HEK293 (cell line): ENCODE results near the gene FAM43A.

Source experiments
- BCL11B ChIP-seq: fragments of 450-650 bp; formaldehyde crosslinking; IDR thresholded peaks from 2 replicates; pipeline ENCODE4 v1.5.1; 2016; ENCODE audit warnings: low read depth, missing biosample characterization, missing genetic modification characterization
- CTCF ChIP-seq: fragments of 450-650 bp; formaldehyde crosslinking; IDR thresholded peaks from 2 replicates; pipeline ENCODE4 v1.5.1; 2016; ENCODE audit warnings: missing biosample characterization, missing genetic modification characterization
- PATZ1 ChIP-seq: fragments of 450-650 bp; formaldehyde crosslinking; IDR thresholded peaks from 2 replicates; pipeline ENCODE4 v1.5.1; 2016; ENCODE audit warnings: missing biosample characterization, missing genetic modification characterization
- ZNF155 ChIP-seq: fragments of 450-650 bp; formaldehyde crosslinking; IDR thresholded peaks from 2 replicates; pipeline ENCODE4 v1.5.1; 2016; ENCODE audit warnings: missing biosample characterization, missing genetic modification characterization
- ZNF248 ChIP-seq: fragments of 450-650 bp; formaldehyde crosslinking; IDR thresholded peaks from 2 replicates; pipeline ENCODE4 v1.5.1; 2017; ENCODE audit warnings: missing biosample characterization, missing genetic modification characterization
- ZNF354C ChIP-seq: fragments of 450-650 bp; formaldehyde crosslinking; IDR thresholded peaks from 2 replicates; pipeline ENCODE4 v1.5.1; 2016; ENCODE audit warnings: missing biosample characterization, missing genetic modification characterization, low read depth, borderline replicate concordance
- ZNF629 ChIP-seq: fragments of 450-650 bp; formaldehyde crosslinking; IDR thresholded peaks from 2 replicates; pipeline ENCODE4 v1.5.1; 2017; ENCODE audit warnings: missing biosample characterization, missing genetic modification characterization
- ZNF692 ChIP-seq: fragments of 450-650 bp; formaldehyde crosslinking; IDR thresholded peaks from 2 replicates; pipeline ENCODE4 v1.5.1; 2016; ENCODE audit warnings: missing biosample characterization, missing genetic modification characterization

- TF ChIP-seq CTCF = no peak
- TF ChIP-seq ZNF248 (tag by site-specific recombination) = no peak
- TF ChIP-seq ZNF629 (tag by site-specific recombination) = no peak
- TF ChIP-seq ZNF354C (tag by site-specific recombination) = no peak
- TF ChIP-seq BCL11B (tag by site-specific recombination) = no peak
- no peak for TF ChIP-seq ZNF692 (tag by site-specific recombination)
- TF ChIP-seq ZNF155 (tag by site-specific recombination) = no peak
- TF ChIP-seq PATZ1 (tag by site-specific recombination) = no peak
Observed at GRCh38 chr3:194691481-194692283, 6.0 kb downstream of the FAM43A start.
